NCI-H2081 treated with DMSO at 0.1 percent for 48 hours (cell line): ENCODE measurements around the gene CALN1.
"Not testable (repeated sequence)": the region's sequence is repeated elsewhere in the genome, so short reads cannot be mapped to it uniquely, and the experiment has no call there.

Experiments used
- DNase-seq: peaks from one replicate; lab custom pipeline; 2025; lab: John Stamatoyannopoulos, UW

The CALN1 gene

GRCh38 chr7:71982851-71983250 is 429.3 kb downstream of the CALN1 start:
- DNase-seq: no peak

GRCh38 chr7:71976645-71977044 is 435.5 kb downstream of the CALN1 start:
- no peak for DNase-seq

- DNase-seq: no peak
These were observed 437.5 kb downstream of the CALN1 start for GRCh38 chr7:71974611-71975010.

- DNase-seq: no peak
These were observed 439.6 kb downstream of the CALN1 start for GRCh38 chr7:71972534-71972933.

DNA sequence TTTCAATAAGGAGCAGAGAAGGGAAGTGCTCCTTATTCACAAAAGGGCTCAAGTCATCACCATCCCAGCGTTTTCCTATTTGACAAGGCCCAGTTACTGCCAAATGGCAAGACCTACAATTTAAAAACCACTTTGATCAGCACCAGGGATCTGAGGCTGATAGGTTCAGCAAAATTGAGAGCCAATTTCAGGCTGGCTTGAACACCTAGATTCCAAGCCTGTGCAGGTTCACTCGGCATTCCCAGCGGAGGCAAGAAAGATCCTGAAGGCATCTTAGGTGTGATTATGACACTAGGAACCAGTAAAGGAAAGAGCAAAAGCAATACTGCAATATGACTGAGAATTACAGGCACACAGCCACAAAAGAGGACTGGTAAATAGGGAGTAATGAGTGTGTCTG is 441.4 kb downstream of the CALN1 start:
- no peak for DNase-seq

- no peak for DNase-seq
These were observed 449.5 kb downstream of the CALN1 start for GRCh38 chr7:71962636-71963035.

- no peak for DNase-seq
These were observed 450.9 kb downstream of the CALN1 start for GRCh38 chr7:71961283-71961682.

DNA sequence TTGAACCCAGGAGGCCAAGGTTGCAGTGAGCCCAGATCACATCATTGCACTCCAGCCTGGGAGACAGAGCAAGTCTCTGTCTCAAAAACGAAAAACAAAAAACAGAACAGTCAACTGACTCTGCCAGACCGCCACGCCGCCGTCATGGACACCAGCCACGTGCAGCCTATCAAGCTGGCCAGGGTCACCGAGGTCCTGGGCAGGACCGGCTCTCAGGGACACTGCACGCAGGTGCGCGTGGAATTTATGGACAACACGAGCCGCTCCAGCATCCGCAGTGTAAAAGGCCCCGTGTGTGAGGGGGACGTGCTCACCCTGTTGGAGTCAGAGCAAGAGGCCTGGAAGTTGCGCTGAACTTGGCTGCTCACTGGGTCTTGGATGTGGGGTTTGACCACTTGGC is 470.0 kb downstream of the CALN1 start:
- no peak for DNase-seq

DNA sequence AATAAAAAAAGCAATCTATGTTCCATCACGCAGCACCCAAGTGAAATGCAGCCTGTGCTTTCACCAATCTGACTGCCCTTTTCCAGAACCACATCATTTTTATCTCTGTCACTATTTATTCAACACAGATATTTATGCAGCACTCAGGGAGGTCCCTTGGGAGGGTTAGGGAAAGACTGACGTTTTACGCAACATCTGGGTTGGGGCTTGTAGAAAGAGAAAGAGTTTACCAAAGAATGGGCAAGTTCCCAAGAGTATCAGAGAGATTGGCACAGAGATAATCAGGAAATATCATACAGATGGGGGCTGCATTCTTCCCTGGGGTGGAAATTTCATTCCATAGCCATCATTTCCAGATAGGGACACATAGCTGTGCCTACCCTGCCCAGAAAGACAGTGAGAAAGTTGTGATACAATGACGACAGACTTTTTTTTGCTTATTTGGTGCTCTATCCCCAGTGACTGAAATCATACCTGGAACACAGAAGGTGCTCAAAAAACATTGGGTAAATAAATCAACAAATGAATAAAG is 474.2 kb downstream of the CALN1 start:
- no peak for DNase-seq

GRCh38 chr7:71935674-71936073 is 476.5 kb downstream of the CALN1 start:
- no peak for DNase-seq

DNA sequence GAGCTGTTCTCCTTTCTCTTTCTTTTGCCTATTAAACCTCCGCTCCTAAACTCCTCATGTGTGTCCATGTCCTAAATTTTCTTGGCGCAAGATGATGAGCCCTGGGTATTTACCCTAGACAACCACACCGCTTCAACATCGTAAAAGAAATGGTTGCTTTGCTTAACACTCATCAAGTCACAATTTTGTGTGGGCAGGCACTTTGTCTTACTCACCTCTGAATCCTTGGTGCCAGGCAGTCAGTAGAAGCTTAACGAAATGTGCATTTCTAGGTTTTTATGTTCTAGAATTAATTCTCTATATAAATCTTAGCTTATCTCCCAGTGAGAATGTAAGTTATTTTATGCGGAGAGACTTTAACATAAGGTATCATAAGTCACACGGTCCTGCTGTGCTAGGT is 478.7 kb downstream of the CALN1 start:
- DNase-seq: no peak

DNA sequence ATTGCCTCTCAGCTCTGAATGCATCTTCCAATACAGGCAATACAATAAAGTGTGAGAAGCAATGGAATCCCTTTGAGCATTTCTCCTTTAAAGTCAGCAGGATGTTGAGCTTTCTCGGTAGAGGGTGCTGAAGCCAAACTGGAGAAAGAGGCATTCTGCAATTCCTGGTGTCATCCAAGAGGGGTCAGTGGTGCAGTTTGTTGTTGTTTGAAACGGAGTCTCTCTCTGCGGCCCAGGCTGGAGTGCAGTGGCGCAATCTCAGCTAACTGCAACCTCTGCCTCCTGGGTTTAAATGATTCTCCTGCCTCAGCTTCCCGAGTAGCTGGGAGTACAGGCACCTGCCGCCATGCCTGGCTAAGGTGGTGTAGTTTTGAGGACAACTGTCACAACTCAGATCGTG is 486.5 kb downstream of the CALN1 start:
- DNase-seq: no peak

- not testable (repeated sequence) for DNase-seq
These were observed 497.9 kb downstream of the CALN1 start for GRCh38 chr7:71914204-71914603.

DNA sequence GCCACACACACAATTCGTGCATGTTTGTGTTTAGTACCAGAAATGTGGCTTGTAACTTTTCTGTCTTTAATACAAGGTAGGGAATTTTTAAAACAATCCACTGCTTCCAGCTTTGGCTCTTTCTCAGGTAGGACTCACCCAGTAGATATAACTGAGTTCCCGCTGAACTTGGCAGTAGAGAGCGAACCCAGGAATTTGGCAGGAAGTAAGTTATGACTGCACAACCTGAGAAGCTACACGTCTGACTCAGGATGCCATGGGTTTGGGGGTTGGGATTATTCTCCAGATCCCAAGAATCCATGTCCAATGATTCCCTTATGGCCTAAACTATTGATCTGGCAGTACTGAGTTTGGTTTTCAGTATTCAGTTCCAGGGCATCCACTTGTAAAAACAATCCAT is 499.7 kb downstream of the CALN1 start:
- no peak for DNase-seq

DNA sequence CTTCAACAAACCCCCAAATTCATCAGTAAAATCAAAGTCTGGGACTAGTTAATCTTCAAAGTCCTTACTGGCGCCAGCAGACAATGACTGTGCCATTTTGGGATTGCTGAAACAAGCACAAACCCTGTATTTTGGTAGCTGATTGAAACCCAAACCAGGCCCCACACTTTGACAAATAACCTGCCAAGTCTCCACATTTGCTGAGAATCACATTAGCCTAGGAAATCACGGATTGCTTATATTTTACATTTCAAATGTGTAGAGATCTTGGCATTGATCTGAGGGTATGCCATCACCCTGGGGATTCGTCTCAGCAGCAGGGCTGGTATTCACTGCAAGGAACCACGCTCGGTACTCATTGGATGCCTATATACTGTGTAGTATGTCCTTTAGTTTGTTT is 501.1 kb downstream of the CALN1 start:
- no peak for DNase-seq

- DNase-seq: no peak
These were observed 506.3 kb downstream of the CALN1 start for GRCh38 chr7:71905821-71906220.

DNA sequence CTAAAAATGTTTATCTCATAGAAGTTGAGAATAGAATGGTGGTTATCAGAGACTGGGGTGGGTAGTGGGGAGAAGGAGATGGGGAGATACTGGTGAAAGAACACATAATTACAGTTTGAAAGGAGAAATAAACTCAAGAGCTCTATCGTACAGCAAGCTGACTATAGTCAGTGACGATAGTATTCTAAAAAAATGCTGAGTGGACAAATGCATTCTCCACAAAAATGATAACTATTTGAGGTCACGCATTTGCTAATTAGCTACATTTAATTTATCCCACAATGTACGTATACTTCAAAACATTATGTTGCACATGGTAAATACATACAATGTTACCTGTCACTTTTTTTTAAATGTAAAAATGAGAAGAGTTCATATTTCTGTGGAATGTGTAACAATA is 507.7 kb downstream of the CALN1 start:
- no peak for DNase-seq

DNA sequence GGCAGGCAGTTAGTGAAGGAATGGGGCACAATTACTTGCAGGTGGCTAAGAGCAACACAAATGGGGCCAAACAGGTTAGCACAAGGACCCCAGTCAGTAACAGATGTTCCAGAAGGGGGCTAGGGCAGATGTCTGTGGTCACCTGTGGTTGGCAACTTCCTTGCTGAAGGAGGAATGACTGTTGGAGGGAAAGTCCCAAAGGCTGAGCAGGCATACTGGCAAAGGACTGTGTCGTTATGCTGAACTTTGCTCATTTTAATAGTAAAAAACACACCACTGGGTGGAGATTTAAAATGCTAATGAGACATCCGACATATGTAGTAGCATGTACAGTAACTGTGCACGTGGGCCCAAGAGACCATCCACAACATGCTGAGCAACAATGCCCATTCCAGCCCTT is 511.6 kb downstream of the CALN1 start:
- DNase-seq: no peak

DNA sequence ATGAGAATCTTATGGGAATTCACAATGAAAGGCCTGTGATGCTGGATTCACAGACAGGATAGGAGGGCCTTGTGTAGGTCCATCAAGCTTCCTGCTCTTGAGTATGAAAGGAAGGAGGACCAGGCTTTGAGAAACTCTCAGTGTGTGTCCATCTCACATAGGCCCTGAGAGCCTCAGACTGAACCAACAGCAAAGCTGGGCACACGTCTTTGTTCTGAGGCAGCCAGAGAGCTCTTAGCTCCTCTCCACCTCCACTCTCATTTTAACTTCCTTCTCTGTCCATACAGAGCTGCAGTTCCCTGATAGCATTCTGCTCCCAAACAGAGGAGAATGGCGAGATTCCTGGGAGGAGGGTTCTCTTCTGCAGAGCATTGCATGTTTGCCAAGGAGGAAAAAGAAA is 515.6 kb downstream of the CALN1 start:
- DNase-seq: no peak

GRCh38 chr7:71886046-71886445 is 526.1 kb downstream of the CALN1 start:
- DNase-seq: no peak

DNA sequence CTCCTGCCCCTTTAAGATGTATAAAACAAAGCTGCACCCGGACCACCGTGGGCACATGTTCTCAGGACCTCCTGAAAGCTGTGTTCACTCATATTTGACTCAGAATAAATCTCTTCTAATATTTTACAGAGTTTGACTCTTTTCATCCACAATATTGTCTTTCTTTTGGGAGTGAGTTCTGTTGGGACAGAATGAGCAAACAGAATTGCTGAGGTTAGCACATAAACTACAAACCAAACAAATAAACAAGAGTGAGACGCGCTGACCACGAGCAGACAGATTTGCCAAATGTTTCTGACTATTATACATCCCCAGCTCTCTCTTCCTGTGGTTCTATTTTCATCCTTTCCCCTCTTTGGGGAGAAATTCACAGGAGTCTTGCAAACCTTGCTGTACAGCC is 526.7 kb downstream of the CALN1 start:
- no peak for DNase-seq

DNA sequence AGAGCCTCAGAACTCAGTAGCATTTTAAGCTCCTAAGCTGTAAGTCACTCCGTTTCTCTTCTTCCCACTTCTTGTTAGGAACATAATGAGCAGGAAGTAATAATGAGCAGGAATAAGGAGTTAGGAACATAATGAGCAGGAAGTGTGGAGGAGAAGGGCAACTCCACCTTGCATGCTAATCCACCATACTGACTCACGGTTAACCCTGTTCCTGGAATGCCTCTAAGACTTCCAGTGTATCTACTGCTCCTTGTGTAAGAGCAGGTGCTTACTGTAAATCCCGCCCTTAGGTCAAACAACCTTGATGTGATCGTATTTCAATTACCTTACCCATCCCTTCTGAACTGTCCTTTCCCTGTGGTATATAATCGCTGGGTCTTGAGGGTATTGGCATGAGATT is 528.7 kb downstream of the CALN1 start:
- DNase-seq: no peak

DNA sequence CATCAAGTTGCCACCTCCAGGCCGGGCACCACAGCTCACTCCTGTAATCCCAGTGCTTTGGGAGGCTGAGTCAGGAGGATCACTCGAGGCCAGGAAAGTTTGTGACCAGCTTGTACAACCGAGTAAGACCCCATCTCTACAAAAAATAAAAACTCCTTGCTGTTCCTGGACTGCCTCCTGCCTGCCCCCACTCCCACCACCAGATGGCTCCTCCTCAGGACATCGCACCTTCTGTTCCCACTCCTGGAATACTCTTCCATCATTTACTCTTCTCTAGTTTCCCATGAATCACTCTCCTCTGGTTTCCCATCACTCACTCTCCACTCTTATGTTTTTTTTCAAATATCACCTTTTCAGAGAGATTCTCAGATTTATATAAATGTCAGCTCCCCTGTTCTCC is 540.7 kb downstream of the CALN1 start:
- DNase-seq: no peak

DNA sequence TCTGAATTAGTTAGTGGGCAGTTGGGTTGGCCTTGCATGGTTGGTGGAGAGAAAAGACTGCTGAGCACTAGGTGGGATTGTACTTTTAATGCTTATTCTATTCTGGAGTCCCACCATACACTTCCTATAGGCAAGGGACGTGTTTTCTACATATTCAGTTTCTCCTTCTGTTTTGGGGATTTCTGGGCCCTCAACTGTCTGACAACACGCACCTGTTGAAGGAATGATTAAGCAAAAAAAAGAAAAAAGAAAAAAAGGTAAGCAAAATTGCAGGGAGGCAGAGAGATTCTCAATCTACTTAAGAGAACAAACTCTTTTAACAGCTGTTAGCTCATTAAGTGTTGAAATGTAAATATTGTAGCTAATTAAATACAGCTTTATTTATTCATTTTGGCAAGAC is 541.3 kb downstream of the CALN1 start:
- no peak for DNase-seq

DNA sequence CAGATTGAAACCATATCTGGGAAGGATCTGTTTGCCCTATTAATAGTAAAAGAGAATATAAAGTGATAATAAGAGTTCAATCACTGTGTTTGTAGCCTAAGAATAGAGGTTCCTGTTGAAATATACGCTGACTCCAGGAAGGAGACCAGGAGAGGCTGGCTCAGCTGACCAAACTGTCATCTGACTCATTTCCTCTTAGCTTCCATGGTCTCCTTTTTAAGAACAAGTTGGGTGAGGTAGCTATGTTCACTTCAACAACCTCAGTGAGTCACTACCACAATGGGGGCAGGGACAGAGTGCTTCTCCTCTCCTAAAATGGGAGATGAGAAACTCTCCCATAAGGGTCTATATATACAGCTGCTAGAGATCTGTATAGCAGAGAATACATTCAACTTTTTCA is 543.3 kb downstream of the CALN1 start:
- no peak for DNase-seq
